HepG2 (cell line): ENCODE data around the gene PRAMEF7. TPM values are rescaled to one million over a fixed set of nuclear protein-coding genes. Genes with fewer than 3 reads are reported as not detected.
"Not testable (repeated sequence)": the region's sequence is repeated elsewhere in the genome, so short reads cannot be mapped to it uniquely, and the experiment has no call there.

Experiments
- ATAC-seq: fragments of 200-7000 bp; cut with Tn5 transposase; 3 replicates; pipeline ENCODE4 v1.9.1; 2020; ENCODE audit warnings: mild to moderate bottlenecking, moderate library complexity
- BruUV-seq: library from RNA; stranded (reverse); fragments of 400-500 nt; replicated peaks from 2 replicates; lab custom pipeline; 2021; lab: Mats Ljungman, UMichigan
- CTCF ChIA-PET: fragments of 300-600 bp; formaldehyde crosslinking; extraction: SDS; loops from one replicate; lab custom pipeline; 2021; ENCODE audit warnings: low total read pairs, inconsistent platforms, low intra/inter-chr PET ratio; lab: Yijun Ruan, JAX
- POLR2A ChIA-PET: fragments of 350-600 bp; sonication (Branson Sonifier 250); formaldehyde crosslinking; loops from one replicate; lab custom pipeline; 2020; ENCODE audit warnings: antibody characterized with exemption, inconsistent platforms; lab: Yijun Ruan, JAX
- DNase-seq: peaks from one replicate; pipeline ENCODE4 v3.0.0-alpha.2; 2015; ENCODE audit warnings: low spot score
- FAIRE-seq: peaks from 3 replicates; lab custom pipeline; 2011; peaks lifted over from hg19 to GRCh38; lab: Jason Lieb, UNC
- H2AFZ ChIP-seq: one replicate; pipeline ENCODE4 v1.6.1; 2011; ENCODE audit warnings: low read length, inconsistent platforms
- H3K27ac ChIP-seq: fragments of 300-600 bp; 3 replicates; pipeline ENCODE4 v1.8.0; 2011; ENCODE audit warnings: mixed run types, mild to moderate bottlenecking, mixed read lengths, low read length, inconsistent platforms; ENCODE audit not compliant: insufficient read depth; ENCODE audit errors: extremely low read length
- H3K27me3 ChIP-seq, 2 experiments: fragments of 200-600 bp in 1 of 2; 2 replicates in 1 of 2; 3 replicates in 1 of 2; pipeline versions ENCODE4 v1.6.0 to v1.8.0; 2011; ENCODE audit warnings: low read length in 2 of 2, mild to moderate bottlenecking in 2 of 2, moderate library complexity in 2 of 2, inconsistent platforms in 1 of 2; ENCODE audit not compliant: insufficient read depth in 2 of 2, control insufficient read depth in 1 of 2
- H3K36me3 ChIP-seq, 2 experiments: fragments of 200-600 bp in 1 of 2; replicated peaks in 1 of 2; 2 replicates in 1 of 2; 3 replicates in 1 of 2; pipeline versions ENCODE4 v1.5.1 to v1.8.0; 2011; ENCODE audit warnings: low read length in 2 of 2, inconsistent platforms in 1 of 2; ENCODE audit not compliant: insufficient read depth in 2 of 2, control insufficient read depth in 1 of 2
- H3K4me1 ChIP-seq: 2 replicates; pipeline ENCODE4 v1.5.1; 2012; ENCODE audit warnings: low read length, inconsistent platforms; ENCODE audit not compliant: insufficient read depth
- H3K4me2 ChIP-seq: 2 replicates; pipeline ENCODE4 v1.6.0; 2011; ENCODE audit warnings: low read depth, low read length, inconsistent platforms
- H3K4me3 ChIP-seq, 3 experiments: fragments of 200-600 bp in 1 of 3; sonication (generic), shearing (Covaris generic) in 1 of 3; replicated peaks in 1 of 3; 2 replicates each; pipeline ENCODE4 v1.5.1; 2011 to 2016; ENCODE audit warnings: low read length in 3 of 3, inconsistent platforms in 2 of 3, low read depth in 2 of 3, mild to moderate bottlenecking in 2 of 3, control low read depth in 1 of 3, mixed read lengths in 1 of 3; ENCODE audit not compliant: insufficient read depth in 1 of 3
- H3K79me2 ChIP-seq: one replicate; pipeline ENCODE4 v1.6.1; 2011; ENCODE audit warnings: low read length, inconsistent platforms; ENCODE audit not compliant: insufficient read depth
- H3K9ac ChIP-seq: 2 replicates; pipeline ENCODE4 v1.6.0; 2011; ENCODE audit warnings: mild to moderate bottlenecking, low read depth, low read length, inconsistent platforms; ENCODE audit not compliant: insufficient read depth
- H3K9me3 ChIP-seq: 2 replicates; pipeline ENCODE4 v1.5.1; 2012; ENCODE audit warnings: mild to moderate bottlenecking, low read length
- H4K20me1 ChIP-seq: 2 replicates; pipeline ENCODE4 v1.6.0; 2011; ENCODE audit warnings: inconsistent platforms, mild to moderate bottlenecking, low read length, moderate library complexity; ENCODE audit not compliant: insufficient read depth
- STAG1 ChIP-seq: sonication (generic); formaldehyde crosslinking; IDR thresholded peaks from 2 replicates; pipeline ENCODE4 v1.4.0; 2020; ENCODE audit warnings: missing genetic modification reagents
- WGBS: methylation state at CpG from one replicate; pipeline ENCODE4 v1.1.6; 2017; ENCODE audit warnings: low lambda C conversion rate; 5-methylcytosine and 5-hydroxymethylcytosine counted together
- in situ Hi-C: cut with HindIII; loops from 2 replicates; pipeline ENCODE4 v1.10.0; 2017; ENCODE audit warnings: low pct_unique_long_range_greater_than_20kb; ENCODE audit not compliant: extremely low pct_ligation_motif_present
- intact Hi-C: fragments of 100-400 bp; cut with micrococcal nuclease; formaldehyde crosslinking; loops from one replicate; pipeline ENCODE4 v1.10.0; 2022; ENCODE audit not compliant: unreplicated experiment
- polyA plus RNA-seq, 8 experiments: library from polyadenylated mRNA; depleted of rRNA in 3 of 8; stranded (reverse) in 7 of 8; unstranded in 1 of 8; fragments of >200 nt; fragmentation: Illumina TruSeq in 4 of 8; extraction: Trizol in 4 of 8; gene quantifications; 2 replicates each; pipeline versions ENCODE4 v1.2.1 to v1.2.3, GENCODE V29; 2011 to 2016; ENCODE audit warnings: low read depth in 4 of 8, missing spikeins in 1 of 8, mixed read lengths in 1 of 8; ENCODE audit not compliant: insufficient read depth in 1 of 8
- small RNA-seq, 3 experiments: library from RNA; depleted of rRNA; stranded (forward); fragments of <200 nt; gene quantifications; one replicate each; pipeline ENCODE3, GENCODE V24; 2012; ENCODE audit warnings: low read depth in 2 of 3, low replicate concordance in 1 of 3; ENCODE audit not compliant: insufficient read length in 3 of 3, insufficient read depth in 2 of 3
- total RNA-seq, 5 experiments: library from RNA; depleted of rRNA; stranded (reverse); fragments of >200 nt; fragmentation: Illumina TruSeq; extraction: Trizol; gene quantifications; 2 replicates each; pipeline ENCODE4 v1.2.3, GENCODE V29; 2016; ENCODE audit warnings: low read depth in 1 of 5

Gene PRAMEF7
- total and polyA plus RNA-seq, 2 of the 13 experiments (the other 11 are each of a cell fraction or from before 2014, with no cell fraction given) = not detected

DNA sequence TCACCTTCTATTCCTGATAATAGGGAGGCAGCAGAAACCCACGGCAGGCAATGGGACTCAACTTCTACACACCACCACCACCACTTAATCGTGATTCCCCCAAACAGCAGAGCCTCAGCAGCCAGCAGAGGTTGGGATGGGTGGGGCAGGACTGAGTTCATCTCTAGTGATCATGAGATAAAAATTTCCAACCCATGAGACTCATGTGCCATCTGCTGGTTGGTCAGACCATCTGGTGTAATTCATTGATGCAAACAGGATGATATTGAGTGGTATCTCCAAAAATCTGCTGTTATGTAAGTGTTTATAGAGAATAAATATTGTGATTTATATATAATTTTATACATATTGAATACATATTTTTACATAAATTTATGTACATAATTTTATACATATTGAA, 5.3 kb downstream of the PRAMEF7 start:
- H3K27ac ChIP-seq, in situ Hi-C loops, DNase-seq, H3K4me1 ChIP-seq, CTCF ChIA-PET, POLR2A ChIA-PET, H2AFZ ChIP-seq, ATAC-seq, FAIRE-seq, intact Hi-C loops, H3K9me3 ChIP-seq, H3K27me3 ChIP-seq, BruUV-seq, H3K9ac ChIP-seq, H3K4me2 ChIP-seq, H4K20me1 ChIP-seq, H3K79me2 ChIP-seq, H3K36me3 ChIP-seq, H3K4me3 ChIP-seq: not testable (repeated sequence)
- WGBS = 0% methylated on average over 2 of the region's 2 CpGs
- TF ChIP-seq STAG1 = 0 out of 2 replicates have a peak, but pooled peaks have one; percentile 4

DNA sequence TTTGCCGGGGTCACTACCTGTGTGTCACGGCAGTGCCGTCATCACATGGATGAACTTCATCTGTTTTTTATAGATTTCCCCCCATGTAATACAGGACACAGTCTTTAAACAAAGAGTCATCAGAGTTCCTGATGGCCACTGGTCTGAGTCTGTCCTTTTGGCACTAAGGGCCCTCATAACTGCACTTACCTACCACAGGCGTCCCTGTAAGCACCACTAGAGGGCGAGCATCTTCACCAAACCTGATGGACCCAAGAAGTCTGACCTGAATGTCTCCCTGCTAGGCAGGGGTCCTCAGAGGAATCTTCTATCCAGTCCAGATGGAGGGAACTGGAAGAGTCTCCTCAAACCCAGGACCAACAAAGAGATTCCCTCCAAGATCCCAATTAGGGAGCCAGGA, 8.0 kb downstream of the PRAMEF7 start:
- ATAC-seq = peak; percentile 68
- BruUV-seq, DNase-seq, H3K4me3 ChIP-seq, H3K36me3 ChIP-seq, intact Hi-C loops, H3K79me2 ChIP-seq, H3K4me1 ChIP-seq, H3K27me3 ChIP-seq, H2AFZ ChIP-seq, H3K4me2 ChIP-seq, H4K20me1 ChIP-seq, H3K9ac ChIP-seq, H3K9me3 ChIP-seq, H3K27ac ChIP-seq, in situ Hi-C loops, POLR2A ChIA-PET, CTCF ChIA-PET: not testable (repeated sequence)
- peak; percentile 21 for FAIRE-seq
- WGBS = no CpG with 5 or more reads among the region's 5 CpGs

DNA sequence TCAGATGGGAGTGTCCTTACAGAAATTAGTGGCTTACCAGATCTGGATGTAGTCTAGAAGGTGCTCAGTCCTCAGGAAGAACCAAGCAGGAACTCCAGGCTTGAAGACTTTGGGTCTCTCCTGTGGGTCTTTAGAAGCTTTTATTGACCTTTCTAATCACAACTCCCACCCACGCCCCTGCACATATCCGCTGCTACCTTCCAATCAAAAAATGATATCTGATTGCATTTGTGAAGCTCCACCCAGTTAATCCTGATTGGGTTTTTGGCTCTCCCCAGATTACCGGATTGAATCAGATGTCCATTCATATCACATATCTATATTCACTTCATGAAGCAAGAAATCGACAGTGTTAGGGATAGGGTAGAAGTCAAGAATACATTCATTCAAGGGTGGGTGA, 31.1 kb downstream of the PRAMEF7 start, which contains the start of gene PRAMEF6:
PRAMEF6 (minus strand) TSS at position 101 of the 400 bp plus-strand sequence. CDS start 5,062 bp downstream, outside the sequence.
- ATAC-seq, H3K36me3 ChIP-seq, H3K27ac ChIP-seq, intact Hi-C loops, H3K9me3 ChIP-seq, H3K4me3 ChIP-seq, in situ Hi-C loops, H3K4me1 ChIP-seq, H3K9ac ChIP-seq, H3K27me3 ChIP-seq, H3K4me2 ChIP-seq, H2AFZ ChIP-seq, H4K20me1 ChIP-seq, DNase-seq, BruUV-seq, CTCF ChIA-PET, H3K79me2 ChIP-seq, POLR2A ChIA-PET, FAIRE-seq: not testable (repeated sequence)
- WGBS = 15% methylated on average over 4 of the region's 4 CpGs

Small RNAs within 50 kb of the gene (small RNA-seq; reads per million reads assigned to genes)
- gene RNU6-1072P = 0 reads per million in 3 experiments

Other genes with a start within 250 kb of the PRAMEF7 start
- gene AADACL3, start 200.5 kb upstream of the PRAMEF7 start, total RNA-seq (2016; rRNA removed; fragmentation: Illumina TruSeq; extraction: Trizol) = not detected in 2 replicates
- 0.01 TPM in 1 of 2 replicates, not detected in the other for gene AADACL3, start 200.5 kb upstream of the PRAMEF7 start, polyA plus RNA-seq (2011; rRNA removed)
- not detected in 2 replicates for gene CFAP107, start 170.4 kb upstream of the PRAMEF7 start, total RNA-seq (2016; rRNA removed; fragmentation: Illumina TruSeq; extraction: Trizol)
- gene CFAP107, start 170.4 kb upstream of the PRAMEF7 start, polyA plus RNA-seq (2011; rRNA removed) = not detected in 2 replicates
- gene PRAMEF12, start 142.9 kb upstream of the PRAMEF7 start, total RNA-seq (2016; rRNA removed; fragmentation: Illumina TruSeq; extraction: Trizol) = not detected in 2 replicates
- not detected in 2 replicates for gene PRAMEF12, start 142.9 kb upstream of the PRAMEF7 start, polyA plus RNA-seq (2011; rRNA removed)
- not detected in 2 replicates for gene PRAMEF1, start 125.2 kb upstream of the PRAMEF7 start, total RNA-seq (2016; rRNA removed; fragmentation: Illumina TruSeq; extraction: Trizol)
- gene PRAMEF1, start 125.2 kb upstream of the PRAMEF7 start, polyA plus RNA-seq (2011; rRNA removed) = not detected in 2 replicates
- not detected in 2 replicates for gene PRAMEF11, start 85.2 kb upstream of the PRAMEF7 start, total RNA-seq (2016; rRNA removed; fragmentation: Illumina TruSeq; extraction: Trizol)
- gene PRAMEF11, start 85.2 kb upstream of the PRAMEF7 start, polyA plus RNA-seq (2011; rRNA removed) = not detected in 2 replicates
- 0.18 TPM in 1 of 2 replicates, not detected in the other for gene HNRNPCL1, start 67.9 kb upstream of the PRAMEF7 start, total RNA-seq (2016; rRNA removed; fragmentation: Illumina TruSeq; extraction: Trizol)
- gene HNRNPCL1, start 67.9 kb upstream of the PRAMEF7 start, polyA plus RNA-seq (2011; rRNA removed) = not detected in 2 replicates
- not detected in 2 replicates for gene PRAMEF2, start 59.5 kb upstream of the PRAMEF7 start, total RNA-seq (2016; rRNA removed; fragmentation: Illumina TruSeq; extraction: Trizol)
- not detected in 2 replicates for gene PRAMEF2, start 59.5 kb upstream of the PRAMEF7 start, polyA plus RNA-seq (2011; rRNA removed)
- gene PRAMEF4, start 30.4 kb upstream of the PRAMEF7 start, total RNA-seq (2016; rRNA removed; fragmentation: Illumina TruSeq; extraction: Trizol) = not detected in 2 replicates
- gene PRAMEF4, start 30.4 kb upstream of the PRAMEF7 start, polyA plus RNA-seq (2011; rRNA removed) = not detected in 2 replicates
- not detected in 2 replicates for gene PRAMEF10, start 18.3 kb upstream of the PRAMEF7 start, total RNA-seq (2016; rRNA removed; fragmentation: Illumina TruSeq; extraction: Trizol)
- not detected in 2 replicates for gene PRAMEF10, start 18.3 kb upstream of the PRAMEF7 start, polyA plus RNA-seq (2011; rRNA removed)
- not detected in 2 replicates for gene PRAMEF6, start 31.0 kb downstream of the PRAMEF7 start, total RNA-seq (2016; rRNA removed; fragmentation: Illumina TruSeq; extraction: Trizol)
- not detected in 2 replicates for gene PRAMEF6, start 31.0 kb downstream of the PRAMEF7 start, polyA plus RNA-seq (2011; rRNA removed)
- gene PRAMEF27, start 140.0 kb downstream of the PRAMEF7 start, total RNA-seq (2016; rRNA removed; fragmentation: Illumina TruSeq; extraction: Trizol) = not detected in 2 replicates
- gene PRAMEF27, start 140.0 kb downstream of the PRAMEF7 start, polyA plus RNA-seq (2011; rRNA removed) = not detected in 2 replicates
- not detected in 2 replicates for gene HNRNPCL3, start 144.2 kb downstream of the PRAMEF7 start, total RNA-seq (2016; rRNA removed; fragmentation: Illumina TruSeq; extraction: Trizol)
- not detected in 2 replicates for gene HNRNPCL3, start 144.2 kb downstream of the PRAMEF7 start, polyA plus RNA-seq (2011; rRNA removed)
- not detected in 2 replicates for gene PRAMEF25, start 154.2 kb downstream of the PRAMEF7 start, total RNA-seq (2016; rRNA removed; fragmentation: Illumina TruSeq; extraction: Trizol)
- not detected in 2 replicates for gene PRAMEF25, start 154.2 kb downstream of the PRAMEF7 start, polyA plus RNA-seq (2011; rRNA removed)
- gene HNRNPCL2, start 200.2 kb downstream of the PRAMEF7 start, total RNA-seq (2016; rRNA removed; fragmentation: Illumina TruSeq; extraction: Trizol) = not detected in 2 replicates
- not detected in 2 replicates for gene HNRNPCL2, start 200.2 kb downstream of the PRAMEF7 start, polyA plus RNA-seq (2011; rRNA removed)
- gene PRAMEF26, start 239.4 kb downstream of the PRAMEF7 start, total RNA-seq (2016; rRNA removed; fragmentation: Illumina TruSeq; extraction: Trizol) = not detected in 2 replicates
- not detected in 2 replicates for gene PRAMEF26, start 239.4 kb downstream of the PRAMEF7 start, polyA plus RNA-seq (2011; rRNA removed)
- gene HNRNPCL4, start 249.0 kb downstream of the PRAMEF7 start, total RNA-seq (2016; rRNA removed; fragmentation: Illumina TruSeq; extraction: Trizol) = not detected in 2 replicates
- not detected in 2 replicates for gene HNRNPCL4, start 249.0 kb downstream of the PRAMEF7 start, polyA plus RNA-seq (2011; rRNA removed)